GM12878 (cell line): ENCODE results near the gene SLC4A2. TPM values are rescaled to one million over a fixed set of nuclear protein-coding genes. Genes with fewer than 3 reads are reported as not detected.

Experiments used
- ATAC-seq: fragments of 200-7000 bp; cut with Tn5 transposase; 3 replicates; pipeline ENCODE4 v1.9.1; 2020; ENCODE audit warnings: mild to moderate bottlenecking, moderate library complexity
- BruUV-seq: library from RNA; stranded (reverse); fragments of 400-500 nt; replicated peaks from 2 replicates; lab custom pipeline; 2021; lab: Mats Ljungman, UMichigan
- CTCF ChIA-PET: fragments of 300-600 bp; sonication (Branson Sonifier 250); formaldehyde crosslinking; extraction: SDS; loops from one replicate; lab custom pipeline; 2021; ENCODE audit warnings: inconsistent platforms; lab: Yijun Ruan, JAX
- POLR2A ChIA-PET: fragments of 350-600 bp; formaldehyde crosslinking; extraction: SDS; loops from one replicate; lab custom pipeline; 2021; ENCODE audit warnings: inconsistent platforms; lab: Charles Lee
- RAD21 ChIA-PET: fragments of 300-600 bp; sonication (Branson Sonifier 250); formaldehyde crosslinking; loops from one replicate; lab custom pipeline; 2023; ENCODE audit warnings: antibody characterized with exemption; ENCODE audit not compliant: unreplicated experiment; lab: Charles Lee
- SMC1A ChIA-PET: fragments of 300-600 bp; sonication (Branson Sonifier 250); formaldehyde crosslinking; loops from one replicate; lab custom pipeline; 2023; ENCODE audit not compliant: unreplicated experiment, uncharacterized antibody; lab: Charles Lee
- DNase-seq: peaks from one replicate; pipeline ENCODE4 v3.0.0-alpha.2; 2011; ENCODE audit warnings: low read depth, low spot score
- FAIRE-seq: peaks from 3 replicates; lab custom pipeline; 2011; peaks lifted over from hg19 to GRCh38; lab: Jason Lieb, UNC
- H2AFZ ChIP-seq: 2 replicates; pipeline ENCODE4 v1.6.0; 2011; ENCODE audit warnings: low read depth, low read length, control low read depth; ENCODE audit not compliant: control insufficient read depth
- H3K27ac ChIP-seq: 2 replicates; pipeline ENCODE4 v1.5.1; 2011; ENCODE audit warnings: control low read depth; ENCODE audit not compliant: control insufficient read depth, insufficient read depth
- H3K27me3 ChIP-seq, 2 experiments: replicated peaks in 1 of 2; 2 replicates each; pipeline versions ENCODE4 v1.6.0 to v1.6.1; 2011; ENCODE audit warnings: low read length in 1 of 2; ENCODE audit not compliant: control insufficient read depth in 2 of 2, insufficient read depth in 2 of 2
- H3K36me3 ChIP-seq, 2 experiments: 2 replicates each; pipeline ENCODE4 v1.5.1; 2011; ENCODE audit warnings: low read length in 1 of 2; ENCODE audit not compliant: control insufficient read depth in 2 of 2, insufficient read depth in 2 of 2
- H3K4me1 ChIP-seq: 2 replicates; pipeline ENCODE4 v1.6.1; 2011; ENCODE audit warnings: mild to moderate bottlenecking, low read length, moderate library complexity, mixed read lengths; ENCODE audit not compliant: control insufficient read depth, insufficient read depth
- H3K4me2 ChIP-seq: 2 replicates; pipeline ENCODE4 v1.6.0; 2011; ENCODE audit warnings: control low read depth; ENCODE audit not compliant: control insufficient read depth, insufficient read depth
- H3K4me3 ChIP-seq: fragments of 200-600 bp; sonication (generic); 2 replicates; pipeline ENCODE4 v1.5.1; 2016
- H3K79me2 ChIP-seq: 2 replicates; pipeline ENCODE4 v1.6.0; 2011; ENCODE audit warnings: low read length; ENCODE audit not compliant: control insufficient read depth, insufficient read depth
- H3K9ac ChIP-seq: 2 replicates; pipeline ENCODE4 v1.8.0; 2011; ENCODE audit warnings: low read length, control low read depth, mixed read lengths; ENCODE audit not compliant: control insufficient read depth, insufficient read depth
- H3K9me3 ChIP-seq: replicated peaks from 3 replicates; pipeline ENCODE4 v1.5.1; 2011; ENCODE audit warnings: mild to moderate bottlenecking, low read length; ENCODE audit not compliant: control insufficient read depth, insufficient read depth
- H4K20me1 ChIP-seq: 2 replicates; pipeline ENCODE4 v1.6.0; 2011; ENCODE audit not compliant: control insufficient read depth, insufficient read depth
- BHLHE40 ChIP-seq, 2 experiments: fragments of 450-650 bp in 1 of 2; IDR thresholded peaks; 2 replicates each; pipeline ENCODE4 v1.6.1; 2011 to 2017; ENCODE audit warnings: low read depth in 2 of 2, borderline replicate concordance in 1 of 2, improper control_type of control experiment in 1 of 2, low read length in 1 of 2, mild to moderate bottlenecking in 1 of 2
- CBX5 ChIP-seq: sonication (generic); IDR thresholded peaks from 2 replicates; pipeline ENCODE4 v1.6.1; 2016; ENCODE audit warnings: low read depth, moderate library complexity, mild to moderate bottlenecking, inconsistent platforms
- CHD1 ChIP-seq: IDR thresholded peaks from 2 replicates; pipeline ENCODE4 v1.6.1; 2012; ENCODE audit warnings: low read depth, low read length, improper control_type of control experiment
- EGR1 ChIP-seq, 2 experiments: IDR thresholded peaks; 1 replicate in 1 of 2; 2 replicates in 1 of 2; pipeline ENCODE4 v1.6.1; 2011 to 2012; ENCODE audit warnings: low read depth in 2 of 2, low read length in 2 of 2, borderline replicate concordance in 1 of 2, mild to moderate bottlenecking in 1 of 2, moderate library complexity in 1 of 2
- HDGF ChIP-seq: fragments of 450-650 bp; IDR thresholded peaks from 2 replicates; pipeline ENCODE4 v1.6.1; 2016; ENCODE audit warnings: antibody characterized with exemption
- IKZF1 ChIP-seq: fragments of 450-650 bp; conservative IDR thresholded peaks from 2 replicates; pipeline ENCODE4 v1.6.1; 2017; ENCODE audit warnings: antibody characterized with exemption, mild to moderate bottlenecking
- JUND ChIP-seq: IDR thresholded peaks from 2 replicates; pipeline ENCODE4 v1.6.1; 2012; ENCODE audit warnings: low read depth, mild to moderate bottlenecking, low read length, improper control_type of control experiment, moderate library complexity
- MTA3 ChIP-seq: IDR thresholded peaks from 2 replicates; pipeline ENCODE4 v1.6.1; 2012; ENCODE audit warnings: low read length, inconsistent platforms, borderline replicate concordance
- NFYA ChIP-seq: IDR thresholded peaks from 2 replicates; pipeline ENCODE4 v1.6.1; 2011; ENCODE audit warnings: low read depth, mild to moderate bottlenecking, low read length, improper control_type of control experiment, borderline replicate concordance
- RFX5 ChIP-seq: IDR thresholded peaks from 2 replicates; pipeline ENCODE4 v1.6.1; 2011; ENCODE audit warnings: low read depth, low read length, improper control_type of control experiment
- SMARCA5 ChIP-seq: fragments of 450-650 bp; IDR thresholded peaks from 2 replicates; pipeline ENCODE4 v1.6.1; 2017; ENCODE audit warnings: mild to moderate bottlenecking
- SUPT20H ChIP-seq: IDR thresholded peaks from 2 replicates; pipeline ENCODE4 v1.6.1; 2011; ENCODE audit warnings: low read depth, mild to moderate bottlenecking, low read length, moderate library complexity, borderline replicate concordance; ENCODE audit not compliant: control insufficient read depth
- ZNF24 ChIP-seq: fragments of 450-650 bp; IDR thresholded peaks from 2 replicates; pipeline ENCODE4 v1.6.1; 2017; ENCODE audit warnings: antibody characterized with exemption, mild to moderate bottlenecking
- WGBS: methylation state at CpG from one replicate; pipeline ENCODE4 v1.1.6; 2016; ENCODE audit warnings: low lambda C conversion rate; ENCODE audit not compliant: insufficient replicate concordance, insufficient coverage; ENCODE audit errors: missing lambda C conversion rate; 5-methylcytosine and 5-hydroxymethylcytosine counted together
- in situ Hi-C: fragments of 300-500 bp; cut with MboI; formaldehyde crosslinking; loops from 9 replicates; pipeline ENCODE4 v1.14.3; 2018; ENCODE audit warnings: mixed read lengths
- intact Hi-C: fragments of 100-400 bp; cut with micrococcal nuclease; formaldehyde crosslinking; loops from one replicate; pipeline ENCODE4 v1.14.2; 2022; ENCODE audit not compliant: unreplicated experiment
- polyA plus RNA-seq, 11 experiments: library from polyadenylated mRNA; depleted of rRNA in 4 of 11; unstranded in 6 of 11; stranded (reverse) in 5 of 11; fragments of >200 nt; fragmentation: Nextera tagmentation in 4 of 11; fragmentation: Illumina TruSeq in 1 of 11; extraction: Ambion mirVana in 4 of 11; extraction: Trizol in 1 of 11; gene quantifications; 1 replicate in 1 of 11; 2 replicates in 10 of 11; pipeline versions ENCODE4 v1.2.1 to v1.2.3, GENCODE V29; 2011 to 2016; ENCODE audit warnings: inconsistent platforms in 2 of 11, missing spikeins in 2 of 11, low read depth in 1 of 11
- total RNA-seq, 4 experiments: library from RNA; depleted of rRNA in 3 of 4; stranded (reverse); fragments of >200 nt in 3 of 4; fragmentation: Illumina TruSeq in 1 of 4; extraction: Trizol in 1 of 4; gene quantifications; 2 replicates each; pipeline versions ENCODE4 v1.2.1 to v1.2.3, GENCODE V29; 2013 to 2021
- TF ChIP-seq, protein P1 (sequence below): fragments of 450-650 bp; IDR thresholded peaks from 2 replicates; pipeline ENCODE4 v1.6.1; 2017; ENCODE audit warnings: antibody characterized with exemption, mild to moderate bottlenecking, moderate library complexity

SLC4A2 gene
- total and polyA plus RNA-seq, 10 of the 15 experiments (the other 5 are each of a cell fraction or from before 2014, with no cell fraction given) = 2.7 to 78.6 (median 30.1) TPM

DNA sequence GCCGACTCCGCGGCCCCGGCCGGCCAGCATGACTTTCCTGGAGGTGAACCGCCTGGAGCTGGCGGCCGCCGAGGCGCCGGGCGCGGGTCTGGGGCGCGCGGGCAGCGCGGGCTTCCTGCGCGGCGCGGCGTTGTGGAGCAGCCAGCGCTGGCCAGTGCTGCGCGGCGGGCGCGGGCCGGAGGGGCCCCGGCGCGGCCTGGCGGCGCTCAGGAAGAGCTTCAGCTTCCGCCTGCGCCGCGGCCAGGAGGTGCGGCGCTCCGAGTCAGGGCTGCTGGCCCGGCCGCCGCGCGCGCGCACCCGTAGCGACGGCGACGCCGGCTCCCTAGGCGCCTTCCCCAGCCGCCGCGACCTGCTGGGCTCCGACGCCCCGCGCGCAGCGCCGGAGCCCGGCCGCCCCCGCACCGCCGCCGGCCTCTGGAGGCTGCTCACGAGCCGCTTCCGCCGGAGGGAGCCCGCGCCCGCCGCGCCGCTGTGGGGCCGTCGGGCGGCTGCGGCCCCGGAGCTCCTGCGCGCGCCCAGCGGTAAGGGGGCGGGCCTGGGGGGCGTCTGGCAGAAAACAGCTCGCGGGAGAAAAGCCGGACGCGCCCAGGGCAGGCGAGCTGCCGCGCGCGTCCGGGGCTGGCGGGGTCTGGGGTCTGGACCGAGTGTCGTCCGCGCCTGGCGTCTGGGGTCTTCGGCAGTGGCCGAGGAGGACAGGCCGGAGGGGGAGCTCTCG is 55.9 kb downstream of the SLC4A2 start:
- no peak overlapping the region for H3K9ac ChIP-seq
- H4K20me1 ChIP-seq = no peaks in the 10 kb centered on the region; the same call in 1 of the 2 replicates
- no peak overlapping the region for H3K27ac ChIP-seq
- ChIA-PET CTCF (interaction anchor here (1.0 kb wide), 1 partner anchor 9 kb away, joined by 4 read pairs; no protein-coding TSS in a partner anchor), POLR2A (no interaction called here), SMC1A (no interaction called here), RAD21 (no interaction called here)
- BruUV-seq = no TSS peak
- H3K4me2 ChIP-seq = no peak overlapping the region
- no peaks in the 10 kb centered on the region for H3K9me3 ChIP-seq
- no peak for DNase-seq
- peaks cover 0 to 15% of the 10 kb centered on the region in 2 experiments; a peak in 3 of 4 replicates for H3K36me3 ChIP-seq
- H3K4me3 ChIP-seq = no peak overlapping the region
- no peak for TF ChIP-seq JUND
- TF ChIP-seq EGR1 (IDR thresholded peaks at IDR 0.05; ENCODE audit: borderline replicate concordance in 1 of 2, low read depth in 2 of 2, low read length in 2 of 2) = peak in 1 of 2 experiments; percentile 81; a peak in 1 of 3 replicates
- H3K4me1 ChIP-seq = no peaks in the 10 kb centered on the region
- in situ Hi-C loops = no loop called here
- H3K27me3 ChIP-seq = no peaks in the 10 kb centered on the region
- no peak overlapping the region for H2AFZ ChIP-seq
- no peak for FAIRE-seq
- WGBS = 16% methylated on average over 60 of the region's 114 CpGs
- no peaks in the 10 kb centered on the region; the same call in none of the 2 replicates for H3K79me2 ChIP-seq
- intact Hi-C loops = no loop called here
- ATAC-seq = no peak

DNA sequence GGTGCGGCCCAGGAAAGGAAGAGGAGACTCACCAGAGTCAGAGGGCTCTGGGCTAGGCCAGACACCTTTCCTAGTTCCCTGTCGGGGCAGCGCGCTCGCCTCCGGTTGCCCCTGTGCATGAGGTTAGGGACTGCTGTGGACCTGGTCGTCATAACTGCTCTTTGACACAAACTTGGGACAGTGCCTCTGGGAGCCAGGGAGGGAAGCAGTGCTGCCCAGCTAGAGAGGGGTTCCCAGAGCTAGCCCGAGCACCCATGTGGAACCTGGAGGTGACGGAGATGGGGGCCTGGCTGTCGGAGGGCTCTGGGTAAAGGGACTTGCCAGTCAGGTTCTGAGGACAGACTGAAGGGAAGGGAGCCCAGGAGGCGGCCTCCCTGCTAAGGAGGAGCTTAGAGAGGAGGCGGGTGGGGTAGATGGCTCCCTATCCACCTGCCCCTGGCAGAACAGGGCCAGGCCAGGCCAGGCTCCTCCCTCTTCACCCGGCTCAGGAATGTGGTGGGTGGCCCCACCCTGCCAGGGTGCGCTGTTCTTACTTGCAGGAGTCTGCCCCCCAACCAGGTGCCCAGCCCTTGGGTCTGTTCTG is 56.5 kb downstream of the SLC4A2 start:
- in situ Hi-C loops = no loop called here
- no peak overlapping the region for H3K9ac ChIP-seq
- H3K4me2 ChIP-seq = no peak overlapping the region
- TF ChIP-seq ZNF24 (no peak), IKZF1 (no peak), SUPT20H (no peak), CHD1 (no peak), MTA3 (no peak), SMARCA5 (no peak), CBX5 (no peak), HDGF (no peak), BHLHE40 (IDR thresholded peaks at IDR 0.05; ENCODE audit: borderline replicate concordance in 1 of 2, low read depth in 2 of 2, low read length in 1 of 2) (no peak), NFYA (no peak), RFX5 (no peak)
- TF ChIP-seq, protein P1, sequence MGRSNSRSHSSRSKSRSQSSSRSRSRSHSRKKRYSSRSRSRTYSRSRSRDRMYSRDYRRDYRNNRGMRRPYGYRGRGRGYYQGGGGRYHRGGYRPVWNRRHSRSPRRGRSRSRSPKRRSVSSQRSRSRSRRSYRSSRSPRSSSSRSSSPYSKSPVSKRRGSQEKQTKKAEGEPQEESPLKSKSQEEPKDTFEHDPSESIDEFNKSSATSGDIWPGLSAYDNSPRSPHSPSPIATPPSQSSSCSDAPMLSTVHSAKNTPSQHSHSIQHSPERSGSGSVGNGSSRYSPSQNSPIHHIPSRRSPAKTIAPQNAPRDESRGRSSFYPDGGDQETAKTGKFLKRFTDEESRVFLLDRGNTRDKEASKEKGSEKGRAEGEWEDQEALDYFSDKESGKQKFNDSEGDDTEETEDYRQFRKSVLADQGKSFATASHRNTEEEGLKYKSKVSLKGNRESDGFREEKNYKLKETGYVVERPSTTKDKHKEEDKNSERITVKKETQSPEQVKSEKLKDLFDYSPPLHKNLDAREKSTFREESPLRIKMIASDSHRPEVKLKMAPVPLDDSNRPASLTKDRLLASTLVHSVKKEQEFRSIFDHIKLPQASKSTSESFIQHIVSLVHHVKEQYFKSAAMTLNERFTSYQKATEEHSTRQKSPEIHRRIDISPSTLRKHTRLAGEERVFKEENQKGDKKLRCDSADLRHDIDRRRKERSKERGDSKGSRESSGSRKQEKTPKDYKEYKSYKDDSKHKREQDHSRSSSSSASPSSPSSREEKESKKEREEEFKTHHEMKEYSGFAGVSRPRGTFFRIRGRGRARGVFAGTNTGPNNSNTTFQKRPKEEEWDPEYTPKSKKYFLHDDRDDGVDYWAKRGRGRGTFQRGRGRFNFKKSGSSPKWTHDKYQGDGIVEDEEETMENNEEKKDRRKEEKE = no peak

More for the DNA sequence above, 56.5 kb downstream of the SLC4A2 start:
- Histone ChIP-seq H3K9me3 (no peaks in the 10 kb centered on the region), H3K4me3 (no peak overlapping the region), H3K27ac (no peak overlapping the region), H2AFZ (no peak overlapping the region), H3K36me3 (peaks cover 3 to 17% of the 10 kb centered on the region in 2 experiments; a peak in 3 of 4 replicates), H3K79me2 (no peaks in the 10 kb centered on the region; the same call in none of the 2 replicates), H3K27me3 (no peaks in the 10 kb centered on the region), H4K20me1 (no peaks in the 10 kb centered on the region; the same call in 1 of the 2 replicates), H3K4me1 (no peaks in the 10 kb centered on the region)
- SMC1A ChIA-PET = no interaction called here
- POLR2A ChIA-PET = no interaction called here
- BruUV-seq = no TSS peak
- RAD21 ChIA-PET = no interaction called here
- ATAC-seq (no peak), DNase-seq (no peak), FAIRE-seq (no peak)
- WGBS = 91% methylated on average over 13 of the region's 14 CpGs
- intact Hi-C loops = no loop called here
- CTCF ChIA-PET = interaction anchor here (1.0 kb wide), 1 partner anchor 8 kb away, joined by 4 read pairs; no protein-coding TSS in a partner anchor
